ENCODE measurements around the gene CD2.

The CD2 gene

DNA sequence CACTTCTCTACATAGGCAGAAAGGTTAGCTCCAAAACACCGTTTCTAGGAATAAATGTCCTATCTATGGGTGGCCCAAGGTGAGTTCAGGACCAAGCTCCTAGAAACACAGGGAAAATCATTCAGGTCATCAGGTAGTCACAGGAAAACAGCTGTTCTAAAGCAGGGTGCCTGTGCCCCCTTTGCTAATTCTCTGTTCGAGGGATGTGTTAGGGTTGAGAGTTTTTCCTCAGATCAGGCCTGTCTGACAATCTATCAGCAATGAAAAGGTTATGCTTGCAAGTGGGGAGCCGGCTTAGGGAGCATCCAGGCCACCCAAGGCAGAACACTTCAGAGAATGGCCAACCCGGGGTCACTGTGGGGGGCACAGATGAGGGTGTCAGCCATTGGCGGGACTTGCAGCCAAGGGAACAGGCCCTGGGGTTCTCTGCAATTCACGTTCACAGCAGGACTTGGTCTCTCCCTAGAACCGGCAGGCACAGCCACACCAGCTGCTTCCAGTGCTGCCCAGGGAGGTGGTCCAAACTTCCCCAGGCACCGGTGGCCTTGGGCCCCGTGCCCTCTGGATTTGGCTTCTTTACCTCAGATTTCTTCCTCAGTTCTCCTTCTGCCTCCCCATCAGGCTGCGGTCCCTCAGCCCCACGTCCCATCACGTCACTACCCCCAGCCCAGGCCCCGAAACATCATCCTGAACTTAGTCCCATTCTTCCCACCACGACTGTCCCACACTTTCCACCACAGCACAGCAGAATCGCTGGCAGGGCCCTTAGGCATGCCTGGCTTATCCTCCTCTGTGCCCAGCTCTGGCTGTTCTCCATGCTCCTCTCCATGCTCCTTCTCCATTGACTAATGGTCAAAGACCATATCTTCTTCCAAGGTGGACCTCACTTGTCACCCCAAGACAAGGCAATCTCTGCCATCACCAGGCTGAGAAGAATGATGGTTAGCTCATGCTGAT, 11.0 kb downstream of the CD2 start:
- no peak for TF ChIP-seq CTCF (IDR thresholded peaks at IDR 0.05; ENCODE audit: low read depth, low read length)
- H3K4me3 ChIP-seq (ENCODE audit: low read depth, low read length), result no peak overlapping the region

GRCh38 chr1:116765962-116766361, 11.7 kb downstream of the CD2 start:
- no peak for TF ChIP-seq CTCF (IDR thresholded peaks at IDR 0.05; ENCODE audit: low read depth, low read length)
- H3K4me3 ChIP-seq (ENCODE audit: low read depth, low read length), result no peak overlapping the region

DNA sequence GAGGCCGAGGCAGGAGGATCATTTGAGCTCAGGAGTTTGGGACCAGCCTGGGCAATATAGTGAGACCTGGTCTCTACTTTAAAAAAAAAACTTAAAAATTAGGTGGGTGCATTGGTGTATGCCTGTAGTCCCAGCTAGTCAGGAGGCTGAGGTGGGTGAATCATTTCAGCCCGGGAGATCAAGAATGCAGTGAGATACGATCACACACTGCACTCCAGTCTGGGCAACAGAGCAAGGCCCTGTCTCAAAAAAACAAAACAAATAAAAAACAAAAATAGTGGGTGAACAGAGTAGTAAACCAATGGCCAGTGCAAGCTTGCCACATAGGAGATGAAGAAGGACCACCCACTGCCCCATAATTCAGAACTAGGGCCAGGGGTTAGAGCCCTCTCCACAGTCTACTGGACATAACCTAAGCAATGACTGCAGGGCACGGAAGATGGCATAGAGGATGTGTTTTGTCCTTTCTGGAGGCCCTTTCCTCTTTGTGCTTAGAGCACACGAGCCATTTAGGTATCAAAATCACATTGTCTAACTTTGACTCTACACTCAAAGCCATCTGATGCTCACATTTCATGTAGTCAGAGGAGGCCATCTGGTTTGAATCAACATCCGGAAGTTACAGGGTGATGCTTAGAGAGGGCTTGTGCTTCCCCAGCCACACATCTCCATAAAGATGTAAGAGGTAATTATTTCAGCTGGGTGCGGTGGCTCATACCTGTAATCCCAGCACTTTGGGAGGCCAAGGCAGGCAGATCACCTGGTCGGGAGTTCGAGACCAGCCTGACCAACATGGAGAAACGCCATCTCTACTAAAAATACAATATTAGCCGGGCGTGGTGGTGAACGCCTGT, 12.6 kb downstream of the CD2 start:
- no peak overlapping the region for H3K4me3 ChIP-seq (ENCODE audit: low read depth, low read length)
- no peak for TF ChIP-seq CTCF (IDR thresholded peaks at IDR 0.05; ENCODE audit: low read depth, low read length)

- no peak overlapping the region for H3K4me3 ChIP-seq (ENCODE audit: low read depth, low read length)
Measured at GRCh38 chr1:116767782-116768382, 13.7 kb downstream of the CD2 start.

GRCh38 chr1:116768416-116769103, 14.3 kb downstream of the CD2 start:
- TF ChIP-seq CTCF (IDR thresholded peaks at IDR 0.05; ENCODE audit: low read depth, low read length), result no peak
- no peak overlapping the region for H3K4me3 ChIP-seq (ENCODE audit: low read depth, low read length)

More at GRCh38 chr1:116767782-116768382, 13.7 kb downstream of the CD2 start:
- no peak for TF ChIP-seq CTCF (IDR thresholded peaks at IDR 0.05; ENCODE audit: low read depth, low read length)

- H3K4me3 ChIP-seq (ENCODE audit: low read depth, low read length), result no peak overlapping the region
- TF ChIP-seq CTCF (IDR thresholded peaks at IDR 0.05; ENCODE audit: low read depth, low read length), result no peak
Measured at GRCh38 chr1:116769104-116769452, 14.8 kb downstream of the CD2 start.
